ENCODE results near the gene ARMC5.

GRCh38 chr16:31423241-31423640 is 36.1 kb upstream of the ARMC5 start:
- TF ChIP-seq GATA2 (IDR thresholded peaks at IDR 0.05; ENCODE audit: low read depth, low read length) (no peak), GATA3 (IDR thresholded peaks at IDR 0.05; ENCODE audit: low read depth, low read length) (no peak)
